ENCODE measurements around the gene CENPM. TPM values are rescaled to one million over a fixed set of nuclear protein-coding genes. Genes with fewer than 3 reads are reported as not detected.

Gene CENPM
- total and polyA plus RNA-seq, 2 donors (not counting 3 experiments of a cell fraction or from before 2014, with no cell fraction given): 34.5 to 37.4 TPM

DNA sequence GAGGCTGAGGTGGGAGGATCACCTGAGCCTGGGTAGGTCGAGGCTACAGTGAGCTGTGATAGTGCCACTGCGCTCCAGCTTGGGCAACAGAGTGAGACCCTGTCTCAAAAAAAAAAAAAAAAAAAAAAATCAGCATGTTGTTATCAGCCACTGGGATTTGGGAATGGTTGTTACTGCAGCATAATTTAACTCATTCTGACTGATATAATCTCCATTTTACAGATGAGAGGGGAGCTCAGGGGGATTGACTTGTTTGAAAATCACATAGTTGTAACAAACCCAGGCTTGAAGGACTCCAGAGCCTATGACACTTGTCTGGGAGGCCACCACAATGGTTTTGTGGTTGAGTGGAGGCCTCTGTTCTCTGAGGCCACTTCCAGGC lies 19.3 kb upstream of the CENPM start:
- dilution Hi-C loops (cut with MboI; ENCODE audit: extremely low pct_ligation_motif_present, low sequenced_read_pairs): no loop called here
- no TSS peak for BruUV-seq (replicated peaks)
- H3K27me3 ChIP-seq (ENCODE audit: control insufficient read depth in 2 of 2, insufficient read depth in 2 of 2, low read length in 2 of 2): no peaks in the 10 kb centered on the region
- H2AFZ ChIP-seq (ENCODE audit: low read depth, low read length): no peak overlapping the region
- intact Hi-C loops (cut with micrococcal nuclease): loop anchor here (1.0 to 2.0 kb wide), 4 partner anchors 105 to 471 kb away; partner anchors contain the start of genes NAGA and NDUFA6
- H4K20me1 ChIP-seq (replicated peaks; ENCODE audit: control insufficient read depth, extremely low read depth, insufficient read depth, low read length): no peaks in the 10 kb centered on the region
- H3K4me3 ChIP-seq (replicated peaks in 1 of 3; ENCODE audit: insufficient read depth in 1 of 3, low read depth in 1 of 3, low read length in 3 of 3): no peak overlapping the region
- no peak overlapping the region for H3K9ac ChIP-seq (replicated peaks; ENCODE audit: extremely low read depth, insufficient read depth, low read length)
- H3K79me2 ChIP-seq (ENCODE audit: control insufficient read depth, insufficient read depth, low read length): no peaks in the 10 kb centered on the region
- H3K4me2 ChIP-seq (ENCODE audit: insufficient read depth, low read length): no peak overlapping the region
- no peaks in the 10 kb centered on the region for H3K36me3 ChIP-seq (ENCODE audit: control insufficient read depth in 2 of 2, extremely low read depth in 1 of 2, insufficient read depth in 2 of 2, low read length in 2 of 2)
- CTCF ChIA-PET: interaction anchor here (0.7 to 5.7 kb wide), 10 partner anchors 10 to 478 kb away, joined by 3 to 83 read pairs (median 3); partner anchors contain the start of genes NDUFA6 and NFAM1
- no peak overlapping the region for H3K27ac ChIP-seq (ENCODE audit: insufficient read depth, low read depth, low read length)
- H3K9me1 ChIP-seq (replicated peaks; ENCODE audit: control insufficient read depth, extremely low read depth, insufficient read depth, low read length): no peaks in the 10 kb centered on the region
- H3K9me3 ChIP-seq (replicated peaks; ENCODE audit: control insufficient read depth, insufficient read depth, low read length): no peaks in the 10 kb centered on the region
- TF ChIP-seq FOS (IDR thresholded peaks at IDR 0.05; ENCODE audit: borderline replicate concordance, insufficient read depth, low read length) (no peak), JUN (IDR thresholded peaks at IDR 0.05; ENCODE audit: borderline replicate concordance, insufficient read depth, insufficient read length, low read depth) (no peak)
- peaks cover 4% of the 10 kb centered on the region for H3K4me1 ChIP-seq (ENCODE audit: control insufficient read depth, extremely low read depth, insufficient read depth, low read length)
- POLR2A ChIA-PET: interaction anchor here (0.6 kb wide), 1 partner anchor 483 kb away, joined by 6 read pairs; no protein-coding TSS in a partner anchor
- DNase-seq (ENCODE audit: low read depth, low spot score) (no peak), FAIRE-seq (no peak)

DNA sequence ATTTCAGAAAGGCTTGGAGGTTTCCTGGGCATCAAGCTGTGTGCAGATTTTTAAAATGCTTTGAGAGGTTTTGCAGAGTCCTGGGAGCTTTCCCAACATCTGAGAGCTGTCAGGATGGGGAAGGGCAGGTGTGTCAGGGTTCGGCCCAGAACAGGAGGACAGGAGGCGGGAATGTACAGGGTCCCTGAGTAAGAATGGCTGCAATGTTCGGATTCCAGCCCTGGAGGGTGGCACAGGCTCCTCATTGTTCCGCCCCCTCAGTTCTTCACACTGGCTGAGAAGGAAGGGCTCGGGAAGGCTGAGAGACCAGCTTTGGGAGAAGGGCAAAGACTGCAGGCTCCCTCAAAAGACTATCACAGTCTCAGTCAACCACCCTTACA lies 17.1 kb upstream of the CENPM start:
- DNase-seq (ENCODE audit: low read depth, low spot score): no peak
- no peaks in the 10 kb centered on the region for H3K27me3 ChIP-seq (ENCODE audit: control insufficient read depth in 2 of 2, insufficient read depth in 2 of 2, low read length in 2 of 2)
- H3K27ac ChIP-seq (ENCODE audit: insufficient read depth, low read depth, low read length): no peak overlapping the region
- H3K9ac ChIP-seq (replicated peaks; ENCODE audit: extremely low read depth, insufficient read depth, low read length): no peak overlapping the region
- FAIRE-seq: no peak
- H3K9me3 ChIP-seq (replicated peaks; ENCODE audit: control insufficient read depth, insufficient read depth, low read length): no peaks in the 10 kb centered on the region
- no peaks in the 10 kb centered on the region for H3K9me1 ChIP-seq (replicated peaks; ENCODE audit: control insufficient read depth, extremely low read depth, insufficient read depth, low read length)
- no peaks in the 10 kb centered on the region for H3K79me2 ChIP-seq (ENCODE audit: control insufficient read depth, insufficient read depth, low read length)
- POLR2A ChIA-PET: no interaction called here
- peaks cover 4% of the 10 kb centered on the region for H3K4me1 ChIP-seq (ENCODE audit: control insufficient read depth, extremely low read depth, insufficient read depth, low read length)
- no peaks in the 10 kb centered on the region for H3K36me3 ChIP-seq (ENCODE audit: control insufficient read depth in 2 of 2, extremely low read depth in 1 of 2, insufficient read depth in 2 of 2, low read length in 2 of 2)
- H3K4me3 ChIP-seq (replicated peaks in 1 of 3; ENCODE audit: insufficient read depth in 1 of 3, low read depth in 1 of 3, low read length in 3 of 3): no peak overlapping the region
- dilution Hi-C loops (cut with MboI; ENCODE audit: extremely low pct_ligation_motif_present, low sequenced_read_pairs): no loop called here
- H3K4me2 ChIP-seq (ENCODE audit: insufficient read depth, low read length): no peak overlapping the region
- intact Hi-C loops (cut with micrococcal nuclease): no loop called here
- no peaks in the 10 kb centered on the region for H4K20me1 ChIP-seq (replicated peaks; ENCODE audit: control insufficient read depth, extremely low read depth, insufficient read depth, low read length)
- TF ChIP-seq, protein P1, sequence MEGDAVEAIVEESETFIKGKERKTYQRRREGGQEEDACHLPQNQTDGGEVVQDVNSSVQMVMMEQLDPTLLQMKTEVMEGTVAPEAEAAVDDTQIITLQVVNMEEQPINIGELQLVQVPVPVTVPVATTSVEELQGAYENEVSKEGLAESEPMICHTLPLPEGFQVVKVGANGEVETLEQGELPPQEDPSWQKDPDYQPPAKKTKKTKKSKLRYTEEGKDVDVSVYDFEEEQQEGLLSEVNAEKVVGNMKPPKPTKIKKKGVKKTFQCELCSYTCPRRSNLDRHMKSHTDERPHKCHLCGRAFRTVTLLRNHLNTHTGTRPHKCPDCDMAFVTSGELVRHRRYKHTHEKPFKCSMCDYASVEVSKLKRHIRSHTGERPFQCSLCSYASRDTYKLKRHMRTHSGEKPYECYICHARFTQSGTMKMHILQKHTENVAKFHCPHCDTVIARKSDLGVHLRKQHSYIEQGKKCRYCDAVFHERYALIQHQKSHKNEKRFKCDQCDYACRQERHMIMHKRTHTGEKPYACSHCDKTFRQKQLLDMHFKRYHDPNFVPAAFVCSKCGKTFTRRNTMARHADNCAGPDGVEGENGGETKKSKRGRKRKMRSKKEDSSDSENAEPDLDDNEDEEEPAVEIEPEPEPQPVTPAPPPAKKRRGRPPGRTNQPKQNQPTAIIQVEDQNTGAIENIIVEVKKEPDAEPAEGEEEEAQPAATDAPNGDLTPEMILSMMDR (IDR thresholded peaks at IDR 0.05; ENCODE audit: extremely low read depth in 1 of 2, insufficient read depth in 1 of 2, low read depth in 1 of 2, low read length in 2 of 2): no peak
- TF ChIP-seq GATA2 (IDR thresholded peaks at IDR 0.05; ENCODE audit: insufficient read depth, insufficient read length, low read depth, low read length): no peak
- no peak for TF ChIP-seq EZH2 (IDR thresholded peaks at IDR 0.05; ENCODE audit: borderline replicate concordance, low read depth, low read length, severe bottlenecking)
- CTCF ChIA-PET: interaction anchor here (0.8 to 5.7 kb wide), 6 partner anchors 10 to 509 kb away, joined by 3 to 83 read pairs (median 4); partner anchors contain the start of gene CENPM
- no TSS peak for BruUV-seq (replicated peaks)
- no peak overlapping the region for H2AFZ ChIP-seq (ENCODE audit: low read depth, low read length)
